K562 (cell line): ENCODE data around the gene CRAMP1. TPM values are rescaled to one million over a fixed set of nuclear protein-coding genes. Genes with fewer than 3 reads are reported as not detected.

ENCODE experiments used
- ATAC-seq: fragments of 200-7000 bp; cut with Tn5 transposase; 3 replicates; pipeline ENCODE4 v1.9.1; 2020; ENCODE audit warnings: moderate library complexity
- BruUV-seq: library from RNA; stranded (reverse); fragments of 400-500 nt; replicated peaks from 2 replicates; lab custom pipeline; 2021; lab: Mats Ljungman, UMichigan
- CTCF ChIA-PET: fragments of 300-600 bp; formaldehyde crosslinking; extraction: SDS; loops from one replicate; lab custom pipeline; 2021; ENCODE audit warnings: low intra/inter-chr PET ratio; lab: Yijun Ruan, JAX
- POLR2A ChIA-PET: fragments of 300-600, 350-650 bp; sonication (Branson Sonifier 250); formaldehyde crosslinking; extraction: SDS; loops from one replicate; lab custom pipeline; 2021; ENCODE audit warnings: antibody characterized with exemption, inconsistent platforms; lab: Yijun Ruan, JAX
- DNase-seq, 4 experiments: peaks; one replicate each; pipeline versions ENCODE4 v3.0.0 to v3.0.0-alpha.2; 2011 to 2018; ENCODE audit warnings: low spot score in 3 of 4, mixed read lengths in 3 of 4; ENCODE audit errors: extremely low read depth in 1 of 4
- FAIRE-seq: peaks from 2 replicates; lab custom pipeline; 2011; peaks lifted over from hg19 to GRCh38; lab: Jason Lieb, UNC
- H2AFZ ChIP-seq: 2 replicates; pipeline ENCODE4 v1.6.0; 2011; ENCODE audit warnings: low read depth, low read length, control low read depth, inconsistent platforms
- H3K27ac ChIP-seq: fragments of 200-600 bp; 3 replicates; pipeline ENCODE4 v1.8.0; 2011; ENCODE audit warnings: low read depth, mild to moderate bottlenecking, control low read depth, inconsistent platforms, low read length, moderate library complexity, mixed read lengths; ENCODE audit errors: extremely low read depth
- H3K27me3 ChIP-seq, 2 experiments: fragments of 300-600 bp in 1 of 2; 2 replicates in 1 of 2; 3 replicates in 1 of 2; pipeline versions ENCODE4 v1.6.0 to v1.8.0; 2011; ENCODE audit warnings: inconsistent platforms in 2 of 2, low read length in 2 of 2, mild to moderate bottlenecking in 1 of 2, mixed read lengths in 1 of 2, moderate library complexity in 1 of 2; ENCODE audit not compliant: control insufficient read depth in 2 of 2, insufficient read depth in 2 of 2
- H3K36me3 ChIP-seq: fragments of 300-600 bp; 3 replicates; pipeline ENCODE4 v1.8.0; 2011; ENCODE audit warnings: mild to moderate bottlenecking, low read length, inconsistent platforms; ENCODE audit not compliant: control insufficient read depth, insufficient read depth
- H3K4me1 ChIP-seq, 2 experiments: fragments of 200-600 bp in 1 of 2; replicated peaks in 1 of 2; 2 replicates in 1 of 2; 3 replicates in 1 of 2; pipeline versions ENCODE4 v1.5.1 to v1.8.0; 2011; ENCODE audit warnings: inconsistent platforms in 2 of 2, low read length in 2 of 2, mild to moderate bottlenecking in 1 of 2, mixed read lengths in 1 of 2, moderate library complexity in 1 of 2; ENCODE audit not compliant: control insufficient read depth in 2 of 2, insufficient read depth in 2 of 2
- H3K4me2 ChIP-seq: 2 replicates; pipeline ENCODE4 v1.6.1; 2011; ENCODE audit warnings: low read length, control low read depth, inconsistent platforms, mixed read lengths; ENCODE audit not compliant: insufficient read depth
- H3K4me3 ChIP-seq: fragments of 200-600 bp; sonication (generic), shearing (Covaris generic); 2 replicates; pipeline ENCODE4 v1.5.1; 2016; ENCODE audit warnings: control low read depth, inconsistent platforms
- H3K79me2 ChIP-seq: fragments of 200-600 bp; 3 replicates; pipeline ENCODE4 v1.8.0; 2011; ENCODE audit warnings: low read length, inconsistent platforms; ENCODE audit not compliant: control insufficient read depth, insufficient read depth
- H3K9ac ChIP-seq, 2 experiments: 2 replicates each; pipeline versions ENCODE4 v1.6.0 to v1.6.1; 2011; ENCODE audit warnings: low read depth in 2 of 2, low read length in 2 of 2, control low read depth in 1 of 2, inconsistent platforms in 1 of 2, mild to moderate bottlenecking in 1 of 2, mixed read lengths in 1 of 2; ENCODE audit not compliant: insufficient read depth in 1 of 2
- H3K9me1 ChIP-seq: one replicate; pipeline ENCODE4 v1.6.0; 2011; ENCODE audit warnings: inconsistent platforms, mild to moderate bottlenecking, low read length, moderate library complexity; ENCODE audit not compliant: control insufficient read depth, insufficient read depth
- H3K9me3 ChIP-seq: replicated peaks from 2 replicates; pipeline ENCODE4 v1.5.1; 2011; ENCODE audit warnings: low read depth, low read length, inconsistent platforms; ENCODE audit not compliant: control insufficient read depth, insufficient read depth
- H4K20me1 ChIP-seq: replicated peaks from 2 replicates; pipeline ENCODE4 v1.6.1; 2011; ENCODE audit warnings: low read length, inconsistent platforms, mixed read lengths; ENCODE audit not compliant: control insufficient read depth, insufficient read depth
- ATF1 ChIP-seq, 2 experiments: fragments of 450-650 bp in 1 of 2; IDR thresholded peaks; 2 replicates each; pipeline ENCODE4 v1.6.1; 2016; ENCODE audit warnings: missing compliant biosample characterization in 1 of 2, missing genetic modification characterization in 1 of 2
- FOXJ2 ChIP-seq: fragments of 200-800 bp; sonication (Bioruptor generic); IDR thresholded peaks from 2 replicates; pipeline ENCODE4 v1.6.1; 2016; ENCODE audit warnings: missing genetic modification characterization, missing compliant biosample characterization
- FOXJ3 ChIP-seq: sonication (generic); formaldehyde crosslinking; IDR thresholded peaks from 2 replicates; pipeline ENCODE4 v1.4.0; 2020; ENCODE audit warnings: mild to moderate bottlenecking, missing genetic modification reagents
- HDAC1 ChIP-seq, 2 experiments: fragments of 450-650 bp; IDR thresholded peaks; 2 replicates each; pipeline ENCODE4 v1.6.1; 2016 to 2017; ENCODE audit warnings: inconsistent platforms in 1 of 2, mild to moderate bottlenecking in 1 of 2, moderate library complexity in 1 of 2
- KAT7 ChIP-seq: sonication (generic); formaldehyde crosslinking; IDR thresholded peaks from 2 replicates; pipeline ENCODE4 v1.8.0; 2022; ENCODE audit warnings: missing genetic modification reagents, mild to moderate bottlenecking, borderline replicate concordance
- OTX1 ChIP-seq: fragments of 450-650 bp; formaldehyde crosslinking; IDR thresholded peaks from 2 replicates; pipeline ENCODE4 v1.4.0; 2022; ENCODE audit warnings: mild to moderate bottlenecking
- POLR2AphosphoS5 ChIP-seq: IDR thresholded peaks from 2 replicates; pipeline ENCODE4 v1.6.1; 2011; ENCODE audit warnings: mild to moderate bottlenecking, low read depth, low read length, moderate library complexity; ENCODE audit not compliant: control insufficient read depth, insufficient read depth
- ZBTB43 ChIP-seq: sonication (generic); formaldehyde crosslinking; IDR thresholded peaks from 2 replicates; pipeline ENCODE4 v1.8.0; 2023; ENCODE audit warnings: mild to moderate bottlenecking, missing genetic modification reagents
- ZFP91 ChIP-seq: sonication (generic); formaldehyde crosslinking; IDR thresholded peaks from 2 replicates; pipeline ENCODE4 v1.8.0; 2022; ENCODE audit warnings: mild to moderate bottlenecking, missing genetic modification reagents
- ZNF431 ChIP-seq: sonication (generic); formaldehyde crosslinking; IDR thresholded peaks from 2 replicates; pipeline ENCODE4 v1.8.0; 2022; ENCODE audit warnings: mild to moderate bottlenecking, missing genetic modification reagents
- ZNF696 ChIP-seq: fragments of 250-450 bp; sonication (Bioruptor Pico); conservative IDR thresholded peaks from 2 replicates; pipeline ENCODE4 v1.4.0; 2020; ENCODE audit warnings: mild to moderate bottlenecking, moderate library complexity
- ZNF778 ChIP-seq: fragments of 450-650 bp; formaldehyde crosslinking; IDR thresholded peaks from 2 replicates; pipeline ENCODE4 v1.4.0; 2020; ENCODE audit warnings: mild to moderate bottlenecking, moderate library complexity
- WGBS: fragments of 100-300 bp; shearing (Covaris generic); methylation state at CpG from one replicate; pipeline ENCODE4 v1.1.6; 2016; ENCODE audit warnings: low coverage, mixed read lengths; ENCODE audit not compliant: insufficient coverage; ENCODE audit errors: missing lambda C conversion rate; 5-methylcytosine and 5-hydroxymethylcytosine counted together
- in situ Hi-C: fragments of 300-500 bp; cut with MboI; formaldehyde crosslinking; loops from 4 replicates; pipeline ENCODE4 v1.15.0; 2018; ENCODE audit warnings: inconsistent platforms, mixed read lengths
- intact Hi-C: fragments of 100-400 bp; cut with micrococcal nuclease; formaldehyde crosslinking; loops from 2 replicates; pipeline ENCODE4 v1.14.2; 2022
- polyA plus RNA-seq, 8 experiments: library from polyadenylated mRNA; depleted of rRNA in 4 of 8; stranded (reverse) in 5 of 8; unstranded in 3 of 8; fragments of >200 nt; fragmentation: Nextera tagmentation in 2 of 8; fragmentation: Illumina TruSeq in 1 of 8; extraction: Ambion mirVana in 2 of 8; extraction: Trizol in 1 of 8; gene quantifications; 2 replicates each; pipeline versions ENCODE4 v1.2.1 to v1.2.3, GENCODE V29; 2011 to 2014; ENCODE audit warnings: inconsistent platforms in 1 of 8, missing spikeins in 1 of 8
- total RNA-seq, 7 experiments: library from RNA; depleted of rRNA in 6 of 7; stranded (reverse); fragments of >200 nt in 6 of 7; fragmentation: Illumina TruSeq in 2 of 7; extraction: Trizol in 2 of 7; gene quantifications; 2 replicates each; pipeline versions ENCODE4 v1.2.1 to v1.2.3, GENCODE V29; 2011 to 2021; ENCODE audit warnings: low replicate concordance in 1 of 7

CRAMP1 gene
- total and polyA plus RNA-seq, 9 of the 15 experiments (the other 6 are each of a cell fraction or from before 2014, with no cell fraction given): 0.52 to 20.8 (median 7.5) TPM

- H3K27ac ChIP-seq: no peak overlapping the region
- peaks cover 5 to 8% of the 10 kb centered on the region in 2 experiments; a peak in 3 of 5 replicates for H3K4me1 ChIP-seq
- CTCF ChIA-PET: no interaction called here
- intact Hi-C loops: no loop called here
- H4K20me1 ChIP-seq: no peaks in the 10 kb centered on the region; the same call in 1 of the 2 replicates
- H3K4me3 ChIP-seq: no peak overlapping the region
- BruUV-seq: no TSS peak
- no peaks in the 10 kb centered on the region for H3K27me3 ChIP-seq
- H3K9me3 ChIP-seq: no peaks in the 10 kb centered on the region
- H3K9me1 ChIP-seq: no peaks in the 10 kb centered on the region
- TF ChIP-seq ZNF696 (CRISPR knock-in tag) (no peak), ZNF778 (CRISPR knock-in tag) (no peak), POLR2AphosphoS5 (no peak), ZNF431 (CRISPR knock-in tag) (no peak), OTX1 (CRISPR knock-in tag) (no peak), FOXJ2 (tag) (no peak), KAT7 (CRISPR knock-in tag) (no peak), HDAC1 (IDR thresholded peaks at IDR 0.05) (no peak), ZFP91 (no peak), ZBTB43 (CRISPR knock-in tag) (no peak), FOXJ3 (no peak), ATF1 (CRISPR knock-in tag; IDR thresholded peaks at IDR 0.05) (no peak), ATF1 (tag; IDR thresholded peaks at IDR 0.05) (no peak)
- peaks cover 79% of the 10 kb centered on the region for H3K36me3 ChIP-seq
- FAIRE-seq: no peak
- DNase-seq: no peak
- no peak overlapping the region for H3K4me2 ChIP-seq
- in situ Hi-C loops: no loop called here
- no peak overlapping the region for H2AFZ ChIP-seq
- no peak for ATAC-seq
- no peak overlapping the region; a peak in 1 of 4 replicates for H3K9ac ChIP-seq
- no peaks in the 10 kb centered on the region for H3K79me2 ChIP-seq
- POLR2A ChIA-PET: interaction anchor here (1.0 kb wide), 1 partner anchor 15 kb away, joined by 3 read pairs; no protein-coding TSS in a partner anchor
- WGBS: 80% methylated on average over 2 of the region's 3 CpGs
Observed at GRCh38 chr16:1700246-1700645, 88.1 kb downstream of the CRAMP1 start.
